Hindlimb muscle (tissue), 1 donor: ENCODE results near the gene RNASET2. TPM values are rescaled to one million over a fixed set of nuclear protein-coding genes. Genes with fewer than 3 reads are reported as not detected.
"Not testable (repeated sequence)": the region's sequence is repeated elsewhere in the genome, so short reads cannot be mapped to it uniquely, and the experiment has no call there.

Source experiments
- DNase-seq: peaks from one replicate; pipeline ENCODE4 v3.0.0-alpha.2; 2013
- polyA plus RNA-seq: library from polyadenylated mRNA; unstranded; fragments of 120-200 nt; gene quantifications from one replicate; pipeline ENCODE4 v1.2.1, GENCODE V29; 2013; ENCODE audit not compliant: insufficient read length

Gene RNASET2
- polyA plus RNA-seq, 1 donor, result 21.6 TPM

- no peak for DNase-seq
These were observed 13.1 kb upstream of the RNASET2 start for GRCh38 chr6:166969390-166970002.

- DNase-seq, result no peak
These were observed 9.9 kb upstream of the RNASET2 start for GRCh38 chr6:166966268-166966667.

- no peak for DNase-seq
These were observed 4.2 kb upstream of the RNASET2 start for GRCh38 chr6:166960609-166960978.

- no peak for DNase-seq
These were observed 3.7 kb upstream of the RNASET2 start for GRCh38 chr6:166959911-166960608.

GRCh38 chr6:166958926-166959861 lies 2.8 kb upstream of the RNASET2 start:
- no peak for DNase-seq

GRCh38 chr6:166957805-166958076 lies 1.4 kb upstream of the RNASET2 start:
- no peak for DNase-seq

- no peak for DNase-seq
These were observed 896 bp upstream of the RNASET2 start for GRCh38 chr6:166957087-166957804.

- DNase-seq, result no peak
These were observed 396 bp downstream of the RNASET2 start for GRCh38 chr6:166955865-166956443.

GRCh38 chr6:166955121-166955864 lies 1.1 kb downstream of the RNASET2 start:
- no peak for DNase-seq

- no peak for DNase-seq
These were observed 2.1 kb downstream of the RNASET2 start for GRCh38 chr6:166954118-166954713.

GRCh38 chr6:166952567-166953486 lies 3.5 kb downstream of the RNASET2 start:
- DNase-seq, result no peak

GRCh38 chr6:166952121-166952520 lies 4.2 kb downstream of the RNASET2 start:
- no peak for DNase-seq

- no peak for DNase-seq
These were observed 4.7 kb downstream of the RNASET2 start for GRCh38 chr6:166951670-166952060.

- DNase-seq, result not testable (repeated sequence)
These were observed 5.3 kb downstream of the RNASET2 start for GRCh38 chr6:166950892-166951669.

- DNase-seq, result no peak
These were observed 5.9 kb downstream of the RNASET2 start for GRCh38 chr6:166950443-166950821.

- no peak for DNase-seq
These were observed 6.6 kb downstream of the RNASET2 start for GRCh38 chr6:166949528-166950442.

GRCh38 chr6:166948724-166949123 lies 7.6 kb downstream of the RNASET2 start:
- DNase-seq, result not testable (repeated sequence)

GRCh38 chr6:166947251-166947650 lies 9.1 kb downstream of the RNASET2 start:
- no peak for DNase-seq
